NCI-H82 treated with DMSO at 0.1 percent for 48 hours (cell line): ENCODE results near the gene MINDY1.
A peak's percentile ranks its signal among the peaks of the same experiment; 100 is the strongest.

Experiments used
- DNase-seq: peaks from one replicate; lab custom pipeline; 2025; ENCODE audit not compliant: unreplicated experiment; lab: John Stamatoyannopoulos, UW

MINDY1 gene

GRCh38 chr1:150968491-150968890 is 38.2 kb downstream of the MINDY1 start:
- DNase-seq = no peak

- no peak for DNase-seq
These were observed 38.8 kb downstream of the MINDY1 start for GRCh38 chr1:150967936-150968335.

- DNase-seq = no peak
These were observed 40.7 kb downstream of the MINDY1 start for GRCh38 chr1:150966011-150966410.

GRCh38 chr1:150965605-150966004 is 41.1 kb downstream of the MINDY1 start:
- DNase-seq = no peak

- DNase-seq = no peak
These were observed 42.6 kb downstream of the MINDY1 start for GRCh38 chr1:150964164-150964489.

GRCh38 chr1:150963321-150964163 is 43.2 kb downstream of the MINDY1 start:
- DNase-seq = no peak

- DNase-seq = peak; percentile 24
These were observed 44.9 kb downstream of the MINDY1 start for GRCh38 chr1:150961756-150962155.

- DNase-seq = no peak
These were observed 46.1 kb downstream of the MINDY1 start for GRCh38 chr1:150960646-150961045.

GRCh38 chr1:150957666-150958065 is 49.0 kb downstream of the MINDY1 start:
- no peak for DNase-seq

- no peak for DNase-seq
These were observed 51.4 kb downstream of the MINDY1 start for GRCh38 chr1:150955280-150955679.

- no peak for DNase-seq
These were observed 52.0 kb downstream of the MINDY1 start for GRCh38 chr1:150954708-150955107.
